ENCODE results near the gene ATG10.

The ATG10 gene

GRCh38 chr5:82142928-82143577, 171.2 kb downstream of the ATG10 start:
- TF ChIP-seq FOXP2 (optimal IDR thresholded peaks at IDR 0.05; ENCODE audit: borderline replicate concordance, extremely low read depth, extremely low read length, insufficient read depth): no peak
- TF ChIP-seq TAF1 (IDR thresholded peaks at IDR 0.05; ENCODE audit: borderline replicate concordance, insufficient read depth, low read length): no peak
- no peak for TF ChIP-seq POLR2AphosphoS5 (IDR thresholded peaks at IDR 0.05; ENCODE audit: low read depth, low read length)
- no peak for TF ChIP-seq REST (IDR thresholded peaks at IDR 0.05; ENCODE audit: insufficient read depth in 1 of 2, low read depth in 2 of 2, low read length in 2 of 2)
- no peak for TF ChIP-seq SIN3A (IDR thresholded peaks at IDR 0.05; ENCODE audit: borderline replicate concordance, insufficient read depth, low read length)

DNA sequence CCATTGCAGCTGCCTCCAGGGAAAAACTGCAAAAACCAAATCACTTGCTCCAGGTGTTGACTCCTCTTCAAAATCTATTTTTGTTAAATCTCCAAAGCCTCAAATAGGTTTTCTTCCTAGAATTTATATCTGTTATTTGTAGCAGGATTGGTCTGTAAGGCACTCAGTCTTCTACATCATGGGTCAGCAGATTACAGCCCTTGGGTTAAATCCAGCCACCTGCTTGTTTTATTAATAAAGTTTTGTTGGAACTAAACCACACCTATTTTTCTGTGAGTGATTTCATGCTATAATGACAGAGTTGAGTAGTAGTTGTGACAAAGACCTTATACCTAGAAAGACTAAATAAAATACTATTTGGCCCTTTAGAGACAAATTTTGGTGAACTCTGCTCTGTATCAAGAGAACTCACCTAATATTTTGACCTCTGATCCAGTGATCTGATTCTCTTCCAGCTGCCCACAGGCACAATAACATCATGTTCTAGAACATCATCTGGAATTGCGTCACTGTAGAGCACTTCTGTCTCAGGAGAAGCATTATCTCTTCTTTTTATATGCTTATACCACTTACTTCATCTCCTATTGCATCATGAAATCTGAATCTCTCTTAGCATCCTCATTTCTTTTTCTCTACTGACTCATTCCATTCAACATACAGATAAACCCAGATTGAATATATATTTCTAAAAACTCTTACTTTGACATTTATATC, 176.2 kb downstream of the ATG10 start:
- TF ChIP-seq REST (IDR thresholded peaks at IDR 0.05; ENCODE audit: insufficient read depth in 1 of 2, low read depth in 2 of 2, low read length in 2 of 2): no peak
- no peak for TF ChIP-seq TAF1 (IDR thresholded peaks at IDR 0.05; ENCODE audit: borderline replicate concordance, insufficient read depth, low read length)
- no peak for TF ChIP-seq POLR2AphosphoS5 (IDR thresholded peaks at IDR 0.05; ENCODE audit: low read depth, low read length)
- no peak for TF ChIP-seq FOXP2 (optimal IDR thresholded peaks at IDR 0.05; ENCODE audit: borderline replicate concordance, extremely low read depth, extremely low read length, insufficient read depth)
- TF ChIP-seq SIN3A (IDR thresholded peaks at IDR 0.05; ENCODE audit: borderline replicate concordance, insufficient read depth, low read length): no peak

DNA sequence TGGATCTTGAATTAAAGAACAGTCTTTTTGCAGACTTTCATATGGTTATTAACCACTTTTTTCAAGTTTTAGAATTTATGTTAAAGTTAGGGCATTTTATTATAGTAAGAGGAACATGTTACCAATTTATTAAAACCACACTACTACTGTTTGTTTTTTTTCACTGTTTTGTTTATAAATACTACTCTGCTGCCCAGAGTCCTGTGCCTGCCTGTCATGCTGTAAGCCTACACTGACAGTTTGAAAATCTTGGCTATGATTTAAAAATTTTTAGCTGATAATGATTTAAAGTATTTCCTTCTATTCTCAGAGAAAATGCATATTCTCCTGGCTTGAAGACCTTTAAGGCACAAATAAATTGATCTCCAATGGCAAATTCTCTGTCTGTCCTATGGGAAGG, 177.6 kb downstream of the ATG10 start:
- TF ChIP-seq SIN3A (IDR thresholded peaks at IDR 0.05; ENCODE audit: borderline replicate concordance, insufficient read depth, low read length) (no peak), REST (IDR thresholded peaks at IDR 0.05; ENCODE audit: insufficient read depth in 1 of 2, low read depth in 2 of 2, low read length in 2 of 2) (no peak), POLR2AphosphoS5 (IDR thresholded peaks at IDR 0.05; ENCODE audit: low read depth, low read length) (no peak), TAF1 (IDR thresholded peaks at IDR 0.05; ENCODE audit: borderline replicate concordance, insufficient read depth, low read length) (no peak)

GRCh38 chr5:82150559-82150958, 178.7 kb downstream of the ATG10 start:
- TF ChIP-seq FOXP2 (optimal IDR thresholded peaks at IDR 0.05; ENCODE audit: borderline replicate concordance, extremely low read depth, extremely low read length, insufficient read depth): no peak
- no peak for TF ChIP-seq SIN3A (IDR thresholded peaks at IDR 0.05; ENCODE audit: borderline replicate concordance, insufficient read depth, low read length)
- no peak for TF ChIP-seq POLR2AphosphoS5 (IDR thresholded peaks at IDR 0.05; ENCODE audit: low read depth, low read length)
- TF ChIP-seq TAF1 (IDR thresholded peaks at IDR 0.05; ENCODE audit: borderline replicate concordance, insufficient read depth, low read length): no peak
- TF ChIP-seq REST (IDR thresholded peaks at IDR 0.05; ENCODE audit: insufficient read depth in 1 of 2, low read depth in 2 of 2, low read length in 2 of 2): no peak
